Stimulated activated CD4-positive, alpha-beta T cell treated with anti-CD3 and anti-CD28 coated beads, Interleukin-1b, Interleukin-23, amount 100 ng/mL, for 1 hour (primary cell): Measurements from ENCODE around the gene MRPL24.
"Not testable (repeated sequence)": the region's sequence is repeated elsewhere in the genome, so short reads cannot be mapped to it uniquely, and the experiment has no call there.

Experiments used
- DNase-seq, 2 donors: peaks; one replicate each; pipeline ENCODE4 v3.0.0-alpha.2; 2020; ENCODE audit warnings: low read depth in 2 of 2

Gene MRPL24

DNA sequence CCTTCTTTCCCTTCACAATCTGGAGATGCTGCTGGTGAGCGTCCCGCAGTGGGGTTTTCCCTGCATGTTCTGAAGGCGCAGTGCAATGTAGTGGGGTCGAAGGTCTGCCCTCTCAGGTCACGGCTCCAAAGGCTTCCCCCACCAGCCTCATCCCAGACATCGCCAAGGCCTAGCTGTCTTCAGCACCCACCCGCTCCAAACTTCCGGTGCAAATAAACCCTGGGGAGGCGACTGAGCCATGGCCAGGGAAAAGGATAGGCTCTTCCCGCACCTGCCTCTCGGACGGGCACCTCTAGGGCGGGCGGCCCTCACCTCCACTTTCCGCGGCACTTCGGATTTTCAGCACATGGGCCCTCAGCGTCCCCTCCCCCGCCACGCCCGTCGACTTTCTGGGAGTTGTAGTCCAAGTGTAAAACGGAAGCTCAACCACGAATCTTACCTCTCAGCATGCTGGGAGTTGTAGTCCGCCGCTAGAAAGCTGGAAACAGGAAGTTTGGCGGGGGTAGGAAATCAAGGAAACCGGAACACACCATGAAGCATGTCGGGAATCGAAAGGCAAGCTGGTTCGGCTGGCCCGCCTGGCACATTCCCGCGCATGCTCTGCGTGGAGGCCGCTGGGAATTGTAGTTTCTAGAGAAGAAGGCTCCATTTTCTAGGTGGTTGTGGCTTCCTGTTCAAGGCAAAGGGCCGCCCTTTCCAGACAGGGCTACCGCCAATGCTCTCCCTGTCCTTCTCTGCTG, at the start of gene MRPL24:
TSS of gene MRPL24 (minus strand) at position 348 of the 740 bp plus-strand sequence. CDS start 2,384 bp downstream, outside the sequence.
- peak; percentile 83 to 92 for DNase-seq

DNA sequence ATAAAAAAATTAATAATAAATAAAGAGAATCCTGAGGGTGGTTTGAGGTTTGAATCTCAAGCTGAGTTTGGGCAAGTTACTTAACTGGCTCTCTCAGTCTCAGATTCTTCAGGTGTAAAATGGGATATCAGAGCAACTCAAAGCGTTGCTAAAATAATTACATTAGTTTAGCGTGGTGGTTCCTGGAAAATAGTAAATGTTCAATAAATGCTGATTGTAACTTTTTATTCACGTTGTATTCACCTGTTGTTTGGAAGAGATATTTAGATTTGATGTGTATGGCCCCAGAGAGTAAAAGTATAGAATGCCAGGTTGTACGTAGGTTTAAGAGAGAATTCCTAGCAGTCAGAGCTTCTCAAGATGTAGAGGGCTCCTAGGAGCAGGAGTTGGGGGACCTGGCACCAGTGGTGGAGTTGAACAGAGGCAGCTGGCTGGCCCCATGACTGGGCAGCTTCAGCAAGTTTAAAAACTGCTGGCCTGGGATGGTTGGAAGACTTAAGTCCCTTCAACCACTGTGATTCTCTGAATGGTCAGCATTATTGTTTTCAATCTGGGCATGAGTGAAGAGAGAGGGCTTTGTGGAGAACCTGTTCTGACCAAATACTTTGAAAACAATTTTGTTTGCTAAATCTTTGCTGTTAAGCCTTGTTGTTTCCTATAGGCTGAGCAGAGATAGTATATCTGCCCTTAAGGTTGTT, 48.9 kb upstream of the MRPL24 start:
- DNase-seq, result no peak

DNA sequence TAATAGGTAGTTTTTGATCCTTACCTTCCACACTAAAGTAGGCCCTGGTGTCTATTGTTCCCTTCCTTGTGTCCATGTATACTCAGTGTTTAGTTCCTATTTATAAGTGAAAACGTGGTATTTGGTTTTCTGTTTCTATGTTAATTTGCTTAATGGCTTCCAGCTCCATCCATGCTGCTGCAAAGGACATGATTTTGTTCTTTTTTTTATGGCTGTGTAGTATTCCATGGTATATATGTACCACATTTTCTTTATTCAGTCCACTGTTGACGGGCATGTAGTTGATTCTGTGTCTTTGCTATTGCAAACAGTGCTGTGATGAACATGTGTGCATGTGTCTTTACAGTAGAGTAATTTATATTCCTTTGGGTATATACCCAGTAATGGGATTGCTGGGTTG, 47.2 kb upstream of the MRPL24 start:
- no peak for DNase-seq

DNA sequence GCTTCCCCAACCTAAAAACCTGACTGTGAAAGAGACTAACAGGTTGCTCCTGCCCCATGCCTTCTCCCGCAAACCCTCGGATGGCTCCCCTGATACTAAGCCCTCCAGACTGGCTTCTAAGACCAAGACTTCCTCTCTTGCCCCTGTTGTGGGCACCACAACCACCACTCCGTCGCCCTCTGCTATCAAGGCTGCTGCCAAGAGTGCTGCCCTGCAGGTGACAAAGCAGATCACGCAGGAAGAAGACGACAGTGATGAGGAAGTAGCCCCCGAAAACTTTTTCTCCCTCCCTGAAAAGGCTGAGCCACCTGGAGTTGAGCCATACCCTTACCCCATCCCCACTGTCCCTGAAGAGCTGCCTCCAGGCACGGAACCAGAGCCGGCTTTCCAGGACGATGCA, 45.8 kb upstream of the MRPL24 start:
- no peak for DNase-seq

DNA sequence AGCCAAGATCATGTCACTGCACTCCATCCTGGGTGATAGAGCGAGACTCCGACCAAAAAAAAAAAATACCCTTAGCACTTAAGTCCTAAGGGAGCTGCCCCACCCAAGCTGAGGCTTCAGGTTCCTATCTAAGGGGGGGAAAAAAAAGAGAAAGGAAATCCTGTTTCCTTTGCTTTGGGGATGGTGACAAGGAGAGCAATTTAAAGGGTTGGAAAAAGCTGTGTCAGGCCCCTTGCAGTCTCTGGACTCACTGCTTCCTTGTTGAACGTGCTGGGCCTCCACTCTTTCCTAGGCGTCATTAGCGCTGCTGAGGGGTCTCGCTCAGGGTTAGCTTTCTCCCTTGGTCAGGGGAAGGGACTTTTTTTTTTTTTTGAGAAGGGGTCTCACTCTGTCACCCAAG, 44.6 kb upstream of the MRPL24 start:
- DNase-seq, result no peak

DNA sequence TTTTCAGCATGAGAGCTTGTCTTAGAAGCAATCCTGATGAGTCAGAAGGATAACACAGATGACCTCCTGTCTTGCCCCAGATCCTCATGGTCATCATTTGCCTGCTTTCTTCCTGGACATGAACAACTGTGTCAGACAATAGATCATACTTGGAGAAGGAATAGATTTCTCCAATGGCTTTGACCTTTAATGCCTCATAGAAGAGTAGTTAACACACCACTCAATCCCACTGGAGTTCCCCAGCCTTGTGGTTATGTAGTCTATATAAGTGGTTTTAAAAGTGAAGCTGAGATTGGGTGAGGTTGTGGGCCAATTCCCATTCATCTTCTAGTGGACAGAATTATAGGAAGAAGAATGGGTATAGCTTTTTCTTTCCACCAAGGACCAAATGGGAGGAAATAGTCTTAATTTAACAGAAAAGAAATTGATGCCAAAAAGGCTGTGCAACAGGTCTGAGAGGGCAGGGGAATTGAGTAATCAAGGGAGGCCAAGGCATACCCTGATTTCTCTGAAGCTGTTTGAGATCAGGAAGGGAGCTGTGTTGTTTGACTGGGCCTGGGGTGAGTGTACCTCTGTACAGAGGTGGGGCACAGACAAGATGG, 40.8 kb upstream of the MRPL24 start:
- DNase-seq, result no peak

DNA sequence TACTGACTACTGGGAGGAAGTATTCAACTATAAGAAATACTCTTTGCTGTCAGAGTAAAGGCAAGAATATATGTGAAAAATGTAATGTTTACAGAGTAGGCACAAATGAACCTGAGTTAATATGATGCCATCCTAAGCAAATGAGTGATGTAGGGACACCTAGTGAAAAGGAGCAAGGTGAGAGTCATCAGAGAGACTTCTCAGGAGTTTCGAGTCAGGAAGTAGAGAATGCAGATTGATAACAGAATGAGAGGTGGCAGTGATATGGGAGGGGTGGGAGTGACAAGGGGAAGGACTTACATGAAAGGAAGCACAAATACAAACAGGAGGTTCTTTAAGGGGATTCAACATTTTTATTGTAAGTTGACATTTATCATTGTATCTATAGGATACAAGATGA, 36.7 kb upstream of the MRPL24 start:
- DNase-seq, result no peak

DNA sequence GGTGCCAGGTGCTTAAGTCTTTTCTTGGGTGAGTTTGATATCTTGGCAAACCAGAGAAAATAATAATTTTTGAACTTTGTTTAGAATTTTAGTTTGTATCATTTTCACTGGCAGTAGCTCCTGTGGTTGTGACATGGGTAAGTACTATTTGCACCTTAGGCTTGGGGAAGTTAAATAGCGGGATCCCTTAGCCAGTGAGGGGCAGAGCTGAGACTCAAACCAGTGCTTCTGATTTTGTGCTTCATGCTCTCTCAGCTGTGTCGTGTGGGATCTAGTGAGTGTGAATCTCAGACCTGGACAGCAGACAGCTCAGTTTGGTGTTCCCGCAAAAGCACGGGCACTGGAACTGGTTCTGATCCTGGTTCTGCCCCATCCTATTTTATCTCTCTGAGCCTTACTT, 36.1 kb upstream of the MRPL24 start:
- no peak for DNase-seq

DNA sequence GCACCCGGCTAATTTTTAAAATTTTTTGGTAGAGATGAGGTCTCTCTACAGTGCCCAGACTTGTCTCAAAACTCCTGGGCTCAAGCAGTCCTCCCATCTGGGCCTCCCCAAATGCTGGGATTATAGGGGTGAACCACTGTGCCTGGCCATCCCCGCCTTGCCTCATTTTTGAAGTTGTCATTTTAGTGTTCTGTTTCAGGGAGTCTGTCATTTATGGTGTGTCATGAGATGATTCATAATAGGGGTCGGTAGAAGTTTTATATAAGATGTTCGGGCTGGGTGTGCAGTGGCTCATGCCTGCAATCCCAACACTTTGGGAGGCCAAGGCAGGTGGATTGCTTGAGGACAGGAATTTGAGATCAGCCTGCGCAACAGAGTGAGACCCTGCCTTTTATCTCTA, 34.9 kb upstream of the MRPL24 start:
- no peak for DNase-seq

DNA sequence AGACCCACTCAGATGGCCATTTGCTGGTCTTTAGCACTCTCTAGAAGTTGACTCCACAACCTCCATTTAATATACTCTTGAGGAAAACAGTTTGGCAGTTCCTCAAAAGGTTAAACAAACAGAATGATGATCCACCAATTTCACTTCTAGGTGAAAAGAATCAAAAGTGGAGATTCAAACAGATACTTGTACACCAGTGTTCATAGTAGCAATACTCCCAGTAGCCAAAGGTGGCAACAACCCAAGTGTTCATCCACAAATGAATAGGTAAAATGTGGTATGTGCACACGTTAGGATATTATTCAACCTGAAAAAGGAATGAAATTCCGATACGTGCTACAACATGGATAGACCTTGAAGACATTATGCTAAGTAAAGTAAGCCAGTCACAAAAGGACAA, 32.7 kb upstream of the MRPL24 start:
- no peak for DNase-seq

DNA sequence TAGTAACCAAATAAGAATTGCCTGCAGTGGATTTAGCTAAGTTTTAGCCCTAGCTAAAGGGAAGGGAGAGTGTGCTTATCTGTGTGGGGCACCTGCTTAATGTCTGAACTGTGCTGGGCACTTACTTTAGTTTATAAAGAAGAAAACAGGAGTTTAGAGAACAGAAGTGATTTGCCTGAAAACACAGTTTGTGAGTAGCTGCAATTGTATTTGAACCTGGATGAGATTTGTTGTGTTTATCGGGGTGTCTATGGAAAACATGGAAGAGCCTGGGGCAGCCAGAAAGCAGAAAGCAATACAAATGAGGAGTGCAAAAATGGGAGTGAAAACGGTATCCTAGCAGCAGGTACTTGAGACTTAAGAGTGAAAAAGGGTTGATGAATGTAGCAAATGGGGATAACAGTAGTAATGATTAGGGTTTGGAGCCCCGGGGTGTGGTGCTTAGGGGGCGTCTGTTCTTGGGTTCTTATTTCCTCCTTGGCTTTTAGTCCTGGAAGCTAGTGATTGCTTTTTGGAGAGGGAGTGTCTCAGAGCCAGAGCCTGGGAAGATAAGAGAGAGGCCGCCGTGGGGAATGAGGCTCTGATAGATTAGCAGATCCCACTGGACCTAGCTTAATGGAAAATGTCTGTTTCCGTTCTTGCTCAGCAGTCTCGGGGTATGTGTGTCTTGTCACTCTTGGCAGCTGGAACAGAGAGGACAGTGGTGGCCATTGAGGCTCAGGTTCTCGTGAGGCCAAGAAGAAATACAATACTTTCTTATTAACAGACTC, 32.0 kb upstream of the MRPL24 start:
- no peak for DNase-seq

DNA sequence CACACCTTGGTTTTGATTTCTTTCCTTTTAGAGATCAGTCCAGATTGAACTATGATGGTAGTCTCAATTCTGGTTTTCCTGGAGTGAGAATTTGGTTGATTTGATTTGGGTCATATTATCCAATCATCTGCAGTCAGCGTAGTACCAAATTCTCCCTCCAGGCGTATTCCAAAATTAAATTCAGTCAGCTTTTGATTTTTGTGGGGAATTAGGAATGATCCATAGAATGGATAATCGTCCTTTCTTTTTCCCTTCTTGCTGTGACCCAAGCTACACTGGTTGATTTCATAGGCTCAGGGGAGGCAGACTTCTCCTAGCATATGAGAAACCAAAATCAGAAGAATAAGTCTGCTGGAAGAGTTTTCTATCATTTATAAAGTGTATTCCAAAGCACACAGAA, 31.3 kb upstream of the MRPL24 start:
- no peak for DNase-seq

DNA sequence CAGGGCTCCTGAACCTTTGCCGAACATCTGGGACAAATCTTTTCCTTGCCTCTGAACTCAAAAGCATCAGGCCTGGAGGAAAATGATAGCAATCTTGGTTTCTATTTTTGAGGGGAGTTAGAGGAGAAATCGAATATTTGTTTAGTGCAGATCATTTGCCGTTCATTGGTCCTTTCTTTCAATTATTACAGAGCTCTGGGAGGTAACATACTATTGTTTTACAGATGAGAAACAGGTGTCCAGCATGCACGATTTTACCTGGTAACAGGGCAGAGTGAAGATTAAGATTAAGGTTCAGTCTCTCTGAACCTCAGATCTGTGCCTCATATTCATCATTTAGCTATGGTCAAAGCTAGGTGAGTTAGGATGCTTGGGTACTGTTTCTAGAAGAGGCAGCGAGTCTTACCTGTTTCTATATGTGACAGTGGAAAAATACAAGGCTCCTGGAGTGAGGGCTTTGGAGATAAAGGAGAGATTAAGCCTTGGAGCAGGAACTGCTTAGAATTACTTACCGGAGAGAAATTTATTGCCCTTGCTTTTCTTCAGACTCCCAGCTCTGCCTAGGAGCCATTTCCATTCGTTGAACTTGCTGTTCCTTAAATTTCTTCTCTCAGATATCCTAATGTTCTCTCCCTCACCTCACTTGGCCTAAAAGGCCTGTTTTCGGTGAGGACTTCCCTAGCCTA, 27.9 kb upstream of the MRPL24 start:
- no peak for DNase-seq

DNA sequence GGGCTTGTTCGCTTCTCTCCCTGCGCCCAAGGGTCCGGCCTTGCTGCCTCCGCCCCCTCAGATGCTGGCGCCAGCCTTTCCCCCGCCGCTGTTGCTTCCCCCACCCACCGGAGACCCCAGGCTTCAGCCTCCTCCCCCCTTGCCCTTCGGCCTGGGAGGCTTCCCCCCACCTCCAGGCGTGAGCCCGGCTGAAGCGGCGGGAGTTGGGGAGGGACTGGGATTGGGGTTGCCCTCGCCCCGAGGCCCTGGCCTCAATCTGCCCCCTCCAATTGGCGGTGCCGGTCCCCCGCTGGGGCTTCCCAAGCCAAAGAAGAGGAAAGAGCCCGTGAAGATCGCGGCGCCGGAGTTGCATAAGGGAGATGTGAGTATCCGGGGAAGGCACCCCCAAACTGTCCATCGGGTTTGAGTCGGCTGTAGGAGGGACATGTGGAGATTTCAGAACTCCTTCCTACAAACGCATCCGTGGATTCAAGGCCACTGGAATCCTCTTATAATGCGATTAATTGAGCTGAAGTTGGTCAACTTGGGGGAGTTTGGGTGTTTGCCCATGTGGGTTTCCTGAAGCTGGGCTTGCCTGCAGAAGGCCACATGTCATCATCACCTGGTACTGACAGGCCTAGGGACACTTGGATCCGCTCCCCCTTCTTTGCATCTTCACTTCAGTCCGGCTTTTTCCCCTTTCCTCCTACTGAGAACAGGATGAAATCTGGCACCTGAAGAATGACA, 27.2 kb upstream of the MRPL24 start:
- DNase-seq, result no peak

DNA sequence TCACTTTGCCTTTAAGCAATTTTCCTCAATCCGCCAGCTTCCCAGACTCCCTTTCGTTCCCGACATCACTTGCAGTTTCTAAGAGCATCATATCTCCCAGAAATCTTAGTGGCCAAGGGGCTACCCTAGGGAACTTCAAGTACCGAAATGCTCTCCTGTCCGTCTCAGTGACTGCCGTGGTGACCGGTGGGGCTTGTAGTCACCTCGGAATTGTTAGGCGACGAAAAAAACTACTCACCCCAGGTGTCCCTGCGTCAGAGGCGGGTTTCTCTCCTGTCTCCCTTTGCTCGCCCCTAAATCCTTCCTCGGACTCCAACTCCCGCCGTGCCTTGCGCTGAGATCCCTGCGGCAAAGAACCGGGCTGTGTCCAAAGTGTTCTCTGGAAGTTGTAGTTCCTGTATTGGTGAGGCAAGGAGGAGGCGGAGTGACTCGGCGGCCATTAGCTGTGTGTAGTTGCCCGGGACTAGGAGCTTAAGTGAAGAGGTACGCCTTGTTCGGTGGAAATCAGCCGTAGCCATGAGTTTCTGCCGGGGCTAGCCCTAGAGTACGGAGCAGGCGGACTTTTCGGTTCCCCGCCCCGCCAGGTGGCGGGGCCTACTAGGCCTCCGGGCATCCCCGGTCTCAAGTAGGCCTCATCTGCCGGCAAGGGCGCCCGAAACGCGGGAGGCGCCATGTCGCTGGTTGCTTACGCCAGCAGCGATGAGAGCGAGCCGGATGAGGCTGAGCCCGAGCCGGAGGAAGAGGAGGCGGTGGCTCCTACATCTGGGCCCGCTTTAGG, 26.4 kb upstream of the MRPL24 start, which contains the start of gene PRCC:
TSS of gene PRCC (plus strand) at position 435 of the 778 bp plus-strand sequence. CDS start at position 672, 237 bp downstream.
- peak; percentile 83 to 93 for DNase-seq

DNA sequence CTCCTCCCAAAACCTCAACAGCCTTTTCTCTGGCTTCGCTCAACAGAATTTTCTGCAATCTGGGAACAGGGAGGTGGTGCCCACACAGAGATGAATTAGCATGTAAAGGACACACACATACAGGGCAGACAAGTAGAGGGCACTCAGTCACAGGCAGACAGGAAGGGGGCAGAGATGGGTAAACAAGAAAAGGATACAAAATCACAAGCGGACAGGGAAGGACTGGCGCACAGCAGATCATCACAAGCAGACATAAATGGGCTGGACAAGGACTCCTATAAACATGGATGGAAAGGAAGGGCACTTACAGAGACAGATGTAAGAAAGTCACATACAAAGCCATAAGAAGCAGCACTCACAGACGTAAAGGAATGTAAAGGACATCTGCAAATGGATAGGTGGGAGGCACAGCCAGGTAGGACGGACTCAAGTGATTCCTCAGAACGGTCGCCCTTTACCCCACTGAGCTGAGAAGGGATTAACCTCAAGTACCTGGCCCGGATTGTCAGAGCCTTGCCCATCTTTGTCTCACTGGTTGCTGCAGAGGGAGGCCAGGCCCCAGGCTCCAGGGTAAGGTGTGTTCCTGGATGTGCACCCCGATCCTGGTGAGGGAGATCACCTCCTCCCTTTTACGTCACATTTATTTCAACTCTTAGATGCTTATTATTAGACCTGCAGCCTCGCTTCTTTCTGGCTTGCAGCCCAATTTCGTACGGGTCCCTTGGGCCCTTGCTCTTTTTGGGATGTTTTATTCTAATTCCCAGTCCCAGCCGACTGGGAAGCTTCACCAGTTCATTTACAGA, 25.6 kb upstream of the MRPL24 start:
- no peak for DNase-seq

DNA sequence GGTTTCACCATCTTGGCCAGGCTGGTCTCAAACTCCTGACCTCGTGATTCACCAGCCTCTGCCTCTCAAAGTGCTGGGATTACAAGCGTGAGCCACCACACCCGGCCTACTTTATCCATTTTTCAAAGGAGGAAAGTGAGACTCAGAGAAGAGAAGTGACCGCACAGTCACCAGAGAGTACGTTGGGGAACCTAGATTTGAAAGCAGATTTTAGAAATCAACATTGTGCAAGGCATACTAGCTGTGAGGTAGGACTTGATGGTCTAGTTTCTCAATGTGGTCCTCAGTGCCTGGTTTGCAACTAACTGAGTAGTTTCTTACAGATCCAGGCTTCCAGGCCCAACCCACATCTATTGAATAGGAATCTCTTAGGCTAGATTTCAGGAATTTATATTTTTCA, 24.8 kb upstream of the MRPL24 start:
- no peak for DNase-seq

DNA sequence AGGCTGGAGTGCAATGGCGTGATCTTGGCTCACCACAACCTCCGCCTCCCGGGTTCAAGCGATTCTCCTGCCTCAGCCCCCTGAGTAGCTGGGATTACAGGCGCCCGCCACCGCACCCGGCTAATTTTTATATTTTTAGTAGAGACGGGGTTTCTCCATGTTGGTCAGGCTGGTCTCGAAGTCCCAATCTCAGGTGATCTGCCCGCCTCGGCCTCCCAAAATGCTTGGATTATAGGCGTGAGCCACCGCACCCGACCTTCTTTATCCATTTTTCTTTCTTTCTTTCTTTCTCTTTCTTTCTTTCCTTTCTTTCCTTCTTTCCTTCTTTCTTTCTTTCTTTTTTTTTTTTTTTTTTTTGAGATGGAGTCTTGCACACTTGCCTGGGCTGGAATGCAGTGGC, 24.2 kb upstream of the MRPL24 start:
- DNase-seq, result not testable (repeated sequence)

DNA sequence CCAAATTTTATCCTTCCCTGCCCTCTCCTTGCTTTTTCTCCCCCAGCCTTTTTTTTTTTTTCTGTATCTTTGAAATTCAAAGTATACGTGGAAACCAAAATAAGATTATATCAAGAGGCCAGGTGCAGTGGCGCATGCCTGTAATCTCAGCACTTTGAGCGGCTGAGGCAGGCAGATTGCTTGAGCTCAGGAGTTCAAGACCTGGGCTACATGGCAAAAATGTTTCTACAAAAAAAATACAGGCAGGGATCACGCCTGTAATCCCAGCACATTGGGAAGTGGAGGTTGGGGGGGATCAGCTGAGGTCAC, 19.9 kb upstream of the MRPL24 start:
- DNase-seq, result no peak
